ENCODE measurements around the gene KLHL22.
A peak's percentile ranks its signal among the peaks of the same experiment; 100 is the strongest.
"Not testable (repeated sequence)": the region's sequence is repeated elsewhere in the genome, so short reads cannot be mapped to it uniquely, and the experiment has no call there.

The KLHL22 gene

DNA sequence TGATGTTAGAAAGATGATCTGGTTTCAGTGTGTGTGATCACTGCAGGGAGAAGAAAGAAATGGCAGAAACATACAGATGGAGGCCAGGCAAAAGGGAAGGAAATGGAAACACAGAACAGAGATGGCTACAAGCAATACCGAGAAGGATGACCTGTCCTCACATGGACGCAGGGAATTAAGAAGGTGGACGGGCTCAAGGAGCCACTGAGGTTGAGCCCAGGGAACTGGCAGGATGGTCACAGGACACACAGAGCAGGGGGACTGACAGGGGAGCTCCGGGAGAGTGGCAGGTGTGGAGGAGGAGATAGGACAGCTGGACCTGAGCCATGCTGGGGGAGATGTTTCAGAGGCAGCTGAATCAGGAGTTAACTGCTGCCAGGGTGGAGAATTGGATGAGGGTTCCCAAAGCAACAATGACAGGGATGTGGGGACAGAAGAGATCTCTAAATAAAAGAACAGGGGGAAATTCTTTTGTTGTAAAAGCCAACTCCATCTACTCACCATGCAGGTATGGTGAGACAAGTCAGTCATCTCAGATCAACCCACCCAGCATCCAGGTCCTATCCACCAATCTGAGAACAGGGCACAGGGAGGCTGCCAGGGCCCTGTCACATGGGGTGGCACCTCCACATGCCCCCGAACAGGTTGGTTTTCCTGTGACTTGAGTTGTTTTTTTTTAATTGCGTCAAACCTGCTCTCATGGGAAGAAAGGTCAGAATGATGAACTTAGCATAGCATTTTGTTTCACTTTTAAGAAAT lies 26.3 kb downstream of the KLHL22 start:
- no peak for DNase-seq (ENCODE audit: low read depth in 2 of 2)

GRCh38 chr22:20466659-20467379 lies 28.8 kb downstream of the KLHL22 start:
- no peak for DNase-seq (ENCODE audit: low read depth in 2 of 2)

DNA sequence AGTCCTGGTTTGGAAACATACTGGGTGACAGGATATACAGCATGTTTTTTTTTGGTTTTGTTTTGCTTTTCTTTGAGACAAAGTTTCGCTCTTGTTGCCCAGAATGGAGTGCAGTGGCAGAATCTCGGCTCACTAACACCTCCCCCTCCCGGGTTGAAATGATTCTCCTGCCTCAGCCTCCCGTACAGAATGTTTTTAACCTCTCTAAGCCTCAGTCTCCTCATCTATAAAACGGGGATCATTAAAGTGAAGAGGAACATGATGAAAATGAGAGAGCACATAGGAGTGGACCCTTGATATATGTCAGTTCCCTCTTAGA lies 29.9 kb downstream of the KLHL22 start:
- no peak for DNase-seq (ENCODE audit: low read depth in 2 of 2)

GRCh38 chr22:20464912-20465758 lies 30.5 kb downstream of the KLHL22 start:
- DNase-seq (ENCODE audit: low read depth in 2 of 2), result no peak

DNA sequence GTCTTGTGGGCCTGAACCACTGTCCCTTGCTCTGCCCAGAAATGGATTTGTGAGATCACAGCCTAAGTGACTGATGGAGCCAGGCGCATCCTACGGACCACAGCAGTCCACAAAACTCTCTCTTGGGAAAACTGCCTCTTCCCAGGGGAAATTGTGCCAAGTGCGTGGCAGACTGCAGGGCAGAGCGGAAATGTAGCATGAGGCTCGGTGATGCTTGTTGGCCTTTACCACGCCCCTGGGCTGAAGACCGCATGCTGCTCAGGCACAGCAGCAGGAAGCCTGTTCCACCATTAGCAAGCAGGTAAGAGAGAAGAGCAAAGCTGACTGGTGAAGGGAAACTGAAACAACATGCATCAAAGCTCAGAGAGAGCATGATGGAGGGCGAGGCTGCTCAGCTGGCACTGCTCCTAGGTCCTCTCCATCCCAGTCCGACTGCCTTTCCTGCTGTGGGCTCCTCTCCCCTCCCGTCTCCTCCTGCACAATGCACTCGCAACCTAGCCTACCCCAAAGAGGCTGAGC lies 31.4 kb downstream of the KLHL22 start:
- peak; percentile 18 to 40 for DNase-seq (ENCODE audit: low read depth in 2 of 2)

DNA sequence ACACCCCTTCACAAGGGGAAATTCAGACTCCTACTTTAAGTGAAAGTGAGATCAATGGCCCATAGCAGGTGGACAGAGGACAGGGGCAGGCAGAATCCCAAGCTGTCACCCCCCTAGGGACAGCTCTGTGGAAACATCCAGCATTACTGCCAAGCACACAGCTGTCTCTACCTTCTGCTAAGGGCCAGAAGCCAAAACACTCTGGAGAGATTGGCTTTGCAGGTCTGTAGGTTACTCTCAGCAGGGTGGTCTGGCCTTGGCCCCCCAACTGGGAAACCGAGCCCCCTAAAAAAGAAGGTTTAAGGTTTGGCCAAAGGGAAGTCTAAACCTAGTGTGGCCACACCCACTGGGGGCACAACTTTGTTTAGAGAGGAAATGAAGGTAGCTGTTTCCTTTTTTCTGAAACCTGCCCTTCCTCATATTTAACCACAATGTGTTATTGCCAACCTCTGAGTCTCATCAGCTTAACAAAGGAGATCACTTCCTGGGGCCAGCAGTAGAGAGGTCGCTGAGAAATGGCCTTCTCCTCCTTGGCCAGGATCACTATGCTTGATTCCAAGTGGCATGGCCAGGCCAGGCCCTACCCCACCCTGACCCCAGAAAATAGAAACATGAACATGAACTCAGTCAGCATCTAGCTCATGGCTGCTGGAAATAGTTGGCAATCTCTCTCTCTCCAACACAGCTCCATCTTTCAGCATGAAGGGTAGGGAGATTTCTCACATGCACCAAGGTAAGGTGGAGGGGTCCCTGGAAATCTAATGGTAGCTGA lies 32.1 kb downstream of the KLHL22 start:
- no peak for DNase-seq (ENCODE audit: low read depth in 2 of 2)

GRCh38 chr22:20459862-20460261 lies 35.7 kb downstream of the KLHL22 start:
- no peak for DNase-seq (ENCODE audit: low read depth in 2 of 2)

- no peak for DNase-seq (ENCODE audit: low read depth in 2 of 2)
These were observed 36.4 kb downstream of the KLHL22 start for GRCh38 chr22:20459152-20459542.

DNA sequence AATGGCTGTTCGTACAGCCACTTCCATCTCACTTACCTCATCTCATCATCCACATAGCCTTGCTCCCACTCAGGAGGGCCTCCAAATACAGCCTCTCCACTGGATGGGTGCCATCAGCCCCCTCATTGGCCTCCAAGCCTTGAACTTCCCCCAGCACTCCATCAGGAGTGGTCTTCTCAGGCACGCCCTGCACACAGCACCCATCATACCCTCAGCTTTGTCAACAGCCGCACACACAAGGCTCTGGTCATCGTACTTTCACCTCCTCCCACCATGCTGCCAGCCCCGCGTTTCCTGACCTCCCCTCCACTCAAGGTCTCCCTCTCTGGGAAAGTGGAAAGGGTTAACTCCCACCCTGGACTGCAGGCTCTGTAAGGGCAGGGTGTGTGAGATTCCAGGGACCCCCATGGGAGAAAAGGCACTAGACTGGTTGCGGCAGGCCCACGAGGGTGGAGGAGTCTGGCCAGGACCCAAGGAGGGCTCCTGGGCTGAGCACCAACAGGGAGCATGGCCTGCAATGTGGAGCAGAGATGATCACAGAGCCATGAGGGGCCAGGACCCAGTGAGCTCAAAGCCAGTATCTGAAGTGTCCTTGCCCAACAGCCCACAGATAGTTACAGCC lies 37.0 kb downstream of the KLHL22 start:
- no peak for DNase-seq (ENCODE audit: low read depth in 2 of 2)

DNA sequence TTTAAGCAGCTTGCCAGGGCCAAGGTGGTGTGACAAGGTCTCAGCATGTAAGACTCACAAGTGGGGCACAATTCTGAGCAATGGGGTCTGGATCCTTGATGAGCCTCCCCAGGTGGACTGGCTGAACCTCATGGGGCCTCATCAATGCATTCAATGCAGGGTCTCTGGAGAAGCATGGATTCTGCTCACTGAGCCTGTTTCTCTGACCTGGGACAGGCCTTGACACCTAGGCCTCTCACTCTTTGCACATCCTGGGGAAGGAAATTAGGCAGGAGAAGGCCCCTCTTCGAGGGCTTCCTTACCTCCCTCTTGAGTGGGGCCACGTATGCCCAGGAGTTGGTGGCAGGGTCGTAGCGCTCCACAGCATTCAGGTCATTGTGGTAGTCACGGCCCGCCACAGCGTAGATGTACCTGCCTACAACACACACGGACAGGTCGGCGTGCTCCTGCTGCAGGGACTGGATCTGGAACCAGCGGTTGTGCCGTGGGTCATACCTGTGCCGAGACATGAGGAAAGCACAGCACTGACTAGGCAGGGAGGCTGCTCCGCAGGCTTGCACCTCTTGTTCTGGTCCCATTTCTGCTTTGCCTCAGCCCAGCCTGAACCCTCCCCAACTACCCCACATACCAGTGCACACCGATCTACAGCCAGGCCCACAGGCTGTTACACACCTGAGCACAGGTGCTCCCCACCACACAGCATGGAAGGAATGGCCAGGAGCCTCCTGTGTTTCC lies 37.9 kb downstream of the KLHL22 start:
- no peak for DNase-seq (ENCODE audit: low read depth in 2 of 2)

- DNase-seq (ENCODE audit: low read depth in 2 of 2), result no peak
These were observed 38.9 kb downstream of the KLHL22 start for GRCh38 chr22:20456722-20457076.

GRCh38 chr22:20456064-20456721 lies 39.4 kb downstream of the KLHL22 start:
- peak; percentile 52 to 63 for DNase-seq (ENCODE audit: low read depth in 2 of 2)

GRCh38 chr22:20455709-20456063 lies 39.9 kb downstream of the KLHL22 start:
- no peak for DNase-seq (ENCODE audit: low read depth in 2 of 2)

DNA sequence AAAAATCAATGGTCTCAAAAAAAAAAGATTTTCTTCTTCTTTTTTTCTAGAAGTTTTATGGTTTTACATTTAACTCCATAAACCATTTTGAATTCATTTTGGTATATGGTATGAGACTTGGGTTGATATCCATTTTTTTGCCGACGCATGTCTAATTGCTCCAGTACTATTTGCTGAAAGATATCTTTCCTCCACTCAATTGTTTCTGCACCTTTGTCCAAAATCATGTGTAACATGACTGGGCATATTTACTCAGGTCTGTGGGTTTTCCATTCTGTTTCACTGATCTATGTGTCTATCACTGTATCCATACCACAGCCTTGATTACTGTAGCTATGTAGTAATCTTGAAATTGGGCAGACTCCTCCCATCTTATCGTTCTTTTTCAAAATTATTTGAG lies 42.4 kb downstream of the KLHL22 start:
- no peak for DNase-seq (ENCODE audit: low read depth in 2 of 2)

- DNase-seq (ENCODE audit: low read depth in 2 of 2), result no peak
These were observed 43.7 kb downstream of the KLHL22 start for GRCh38 chr22:20451920-20452319.

DNA sequence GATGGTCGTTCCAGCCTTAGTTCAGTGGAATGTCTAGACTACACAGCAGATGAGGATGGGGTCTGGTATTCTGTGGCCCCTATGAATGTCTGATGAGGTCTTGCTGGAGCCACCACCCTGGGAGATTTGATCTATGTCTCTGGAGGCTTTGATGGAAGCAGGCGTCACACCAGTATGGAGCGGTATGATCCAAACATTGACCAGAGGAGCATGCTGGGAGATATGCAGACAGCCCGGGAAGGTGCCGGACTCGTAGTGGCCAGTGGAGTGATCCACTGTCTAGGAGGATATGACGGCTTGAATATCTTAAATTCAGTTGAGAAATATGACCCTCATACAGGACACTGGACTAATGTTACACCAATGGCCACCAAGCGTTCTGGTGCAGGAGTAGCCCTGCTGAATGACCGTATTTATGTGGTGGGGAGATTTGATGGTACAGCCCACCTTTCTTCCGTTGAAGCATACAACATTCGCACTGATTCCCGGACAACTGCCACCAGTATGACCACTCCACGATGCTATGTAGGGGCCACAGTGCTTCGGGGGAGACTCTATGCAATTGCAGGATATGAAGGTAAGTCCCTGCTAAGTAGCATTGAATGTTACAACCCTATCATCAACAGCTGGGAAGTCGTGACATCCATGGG lies 44.3 kb downstream of the KLHL22 start:
- DNase-seq (ENCODE audit: low read depth in 2 of 2), result not testable (repeated sequence)

DNA sequence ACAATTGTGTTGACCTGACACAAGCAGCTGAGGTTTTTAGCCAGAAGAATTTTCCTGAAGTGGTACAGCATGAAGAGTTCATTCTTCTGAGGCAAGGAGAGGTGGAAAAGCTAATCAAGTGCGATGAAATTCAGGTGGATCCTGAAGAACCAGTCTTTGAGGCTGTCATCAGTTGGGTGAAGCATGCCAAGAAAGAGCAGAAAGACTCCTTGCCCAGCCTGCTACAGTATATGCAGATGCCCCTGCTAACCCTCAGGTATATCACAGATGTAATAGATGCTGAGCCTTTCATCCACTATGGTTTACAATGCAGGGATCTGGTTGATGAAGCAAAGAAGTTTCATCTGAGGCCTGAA lies 45.1 kb downstream of the KLHL22 start:
- DNase-seq (ENCODE audit: low read depth in 2 of 2), result no peak

DNA sequence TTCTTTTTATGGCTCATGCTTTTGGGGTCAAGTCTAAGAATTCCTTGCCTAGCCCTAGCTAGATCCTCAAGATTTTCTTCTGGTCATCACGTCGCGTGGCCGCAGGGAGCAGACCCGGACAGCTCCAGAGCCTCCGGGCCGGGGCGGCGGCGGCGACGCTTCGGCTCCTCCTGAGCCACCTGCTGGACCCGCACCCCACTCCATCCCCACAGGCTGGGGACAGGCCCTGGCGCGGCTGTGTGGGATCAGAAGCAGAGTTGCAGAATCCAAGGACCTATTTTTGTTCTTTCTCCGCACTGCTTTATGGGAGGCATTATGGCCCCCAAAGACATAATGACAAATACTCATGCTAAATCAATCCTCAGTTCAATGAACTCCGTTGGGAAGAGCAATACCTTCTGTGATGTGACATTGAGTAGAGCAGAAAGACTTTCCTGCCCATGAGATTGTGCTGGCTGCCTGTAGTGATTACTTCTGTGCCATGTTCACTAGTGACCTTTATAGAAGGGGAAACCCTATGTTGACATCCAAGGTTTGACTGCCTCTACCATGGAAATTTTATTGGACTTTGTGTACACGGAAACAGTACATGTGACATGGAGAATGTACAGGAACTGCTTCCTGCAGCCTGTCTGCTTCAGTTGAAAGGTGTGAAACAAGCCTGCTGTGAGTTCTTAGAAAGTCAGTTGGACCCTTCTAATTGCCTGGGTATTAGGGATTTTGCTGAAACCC lies 45.6 kb downstream of the KLHL22 start:
- DNase-seq (ENCODE audit: low read depth in 2 of 2), result no peak

DNA sequence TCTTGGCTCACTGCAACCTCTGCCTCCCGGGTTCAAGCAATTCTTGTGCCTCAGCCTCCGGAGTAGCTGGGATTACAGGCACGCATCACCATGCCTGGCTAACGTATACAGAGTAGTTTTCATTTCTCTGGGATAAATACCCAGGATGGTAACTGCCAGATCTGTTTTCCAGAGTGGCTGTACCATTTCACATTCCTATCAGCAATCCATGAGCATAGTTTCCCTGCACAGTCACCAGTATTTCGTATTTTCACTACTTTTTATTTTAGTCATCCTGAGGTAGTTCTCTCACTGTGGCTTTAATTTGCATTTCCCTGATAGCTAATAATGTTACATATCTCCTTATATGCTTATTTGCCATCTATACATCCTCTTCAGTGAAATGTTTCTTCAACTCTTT lies 47.0 kb downstream of the KLHL22 start:
- no peak for DNase-seq (ENCODE audit: low read depth in 2 of 2)

All from stimulated activated CD4-positive, alpha-beta T cell treated with anti-CD3 and anti-CD28 coated beads, Interleukin-12 subunit alpha, Interleukin-12 subunit beta, amount 100 ng/mL, for 24 hours (primary cell).